Activated T-cell treated with anti-CD3 and anti-CD28 coated beads, Interleukin-2, amount 50 U/mL, for 48 hours (primary cell): Measurements from ENCODE around the gene BAZ2A.

Experiments
- DNase-seq, 2 experiments: peaks; one replicate each; pipeline ENCODE4 v3.0.0-alpha.2; 2020

BAZ2A gene

DNA sequence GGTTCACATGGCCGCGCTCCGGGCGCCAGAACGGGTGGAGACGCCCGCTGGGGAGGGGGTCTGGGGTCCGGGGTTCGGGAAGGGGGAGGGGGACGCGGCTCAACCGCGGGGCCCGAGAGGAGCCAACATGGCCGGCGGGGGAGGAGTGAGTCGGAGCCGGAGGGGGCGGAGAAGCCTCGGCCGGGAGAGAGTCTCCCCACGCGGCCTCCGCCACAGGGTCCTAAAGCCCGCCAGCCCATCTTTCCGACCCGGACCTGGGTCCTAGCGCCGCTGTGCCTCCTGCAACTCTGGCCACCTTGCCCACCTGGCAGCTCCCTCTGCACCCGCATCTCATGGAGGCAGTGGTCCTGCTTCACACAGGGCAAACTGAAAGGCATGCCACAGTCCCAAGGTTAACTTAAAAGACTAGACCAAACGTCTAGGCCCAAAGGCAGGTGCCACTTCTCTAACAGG, at the start of gene BAZ2A:
Gene BAZ2A (minus strand): TSS at position 147 of the 453 bp plus-strand sequence. CDS start 12,796 bp downstream, outside the sequence.
- peak; percentile 87 to 91 for DNase-seq

DNA sequence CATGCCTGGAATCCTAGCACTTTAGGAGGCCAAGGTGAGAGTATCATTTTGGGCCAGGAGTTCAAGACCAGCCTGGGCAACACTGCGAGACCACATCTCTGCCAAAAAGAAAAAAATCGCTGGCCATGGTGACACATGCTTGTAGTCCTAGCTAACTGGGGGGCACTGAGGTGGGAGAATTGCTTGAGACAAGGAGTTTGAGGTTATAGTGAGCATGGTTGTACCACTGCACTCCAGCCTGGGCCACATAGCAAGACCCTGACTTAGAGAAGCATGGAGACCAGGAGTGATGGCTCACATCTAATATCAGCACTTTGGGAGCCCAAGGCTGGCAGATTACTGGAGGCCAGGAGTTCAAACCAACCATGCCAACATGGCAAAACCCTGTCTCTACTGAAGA, 48.7 kb upstream of the BAZ2A start:
- no peak for DNase-seq

DNA sequence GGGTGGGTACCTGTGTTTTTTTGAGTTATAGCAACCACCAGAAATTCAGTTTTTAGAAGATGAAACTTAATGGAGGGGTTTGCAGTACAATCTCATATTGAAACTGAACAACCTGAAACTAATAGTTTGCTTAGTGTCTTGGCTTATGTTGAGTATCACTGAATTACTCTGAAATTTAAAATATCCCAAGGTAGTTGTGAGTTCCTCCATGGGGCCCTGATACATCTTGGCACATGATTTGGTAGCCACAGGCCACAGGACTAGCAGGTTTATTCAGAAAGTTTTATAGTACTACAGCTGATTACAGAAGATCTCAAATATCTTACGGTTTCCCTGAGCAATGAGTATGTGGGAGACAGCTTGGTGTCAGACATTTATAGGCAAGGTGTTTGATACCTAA, 47.6 kb upstream of the BAZ2A start:
- DNase-seq, result no peak

DNA sequence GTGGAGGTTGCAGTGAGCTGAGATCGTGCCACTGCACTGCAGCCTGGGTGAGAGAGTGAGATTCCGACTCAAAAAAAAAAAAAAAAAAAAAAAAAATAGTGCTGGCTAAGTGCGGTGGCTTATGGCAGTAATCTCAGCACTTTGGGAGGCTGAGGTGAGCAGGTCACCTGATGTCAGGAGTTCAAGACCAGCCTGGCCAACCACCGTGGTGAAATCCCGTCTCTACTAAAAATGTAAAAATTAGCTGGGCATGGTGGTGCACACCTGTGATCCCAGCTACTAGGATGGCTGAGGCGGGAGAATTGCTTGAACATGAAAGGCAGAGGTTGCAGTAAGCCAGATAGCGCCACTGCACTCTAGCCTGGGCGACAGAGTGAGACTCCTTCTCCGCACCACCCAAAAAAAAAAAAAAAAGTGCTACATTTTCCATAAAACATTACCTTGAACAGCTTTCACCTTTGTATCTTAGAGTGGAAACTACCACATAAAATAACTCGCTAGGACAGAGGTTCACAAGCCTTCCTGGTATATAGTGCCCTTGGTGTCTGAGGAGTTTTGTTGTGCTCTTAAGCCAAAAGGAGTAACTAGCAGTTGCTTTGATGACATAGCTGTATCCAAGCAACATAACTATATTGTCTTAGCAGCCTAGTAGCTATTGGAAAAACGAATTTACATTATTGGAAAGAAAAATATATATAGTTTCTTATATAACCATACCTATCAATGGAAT, 46.9 kb upstream of the BAZ2A start:
- DNase-seq, result peak in 1 of 2 experiments; percentile 17

DNA sequence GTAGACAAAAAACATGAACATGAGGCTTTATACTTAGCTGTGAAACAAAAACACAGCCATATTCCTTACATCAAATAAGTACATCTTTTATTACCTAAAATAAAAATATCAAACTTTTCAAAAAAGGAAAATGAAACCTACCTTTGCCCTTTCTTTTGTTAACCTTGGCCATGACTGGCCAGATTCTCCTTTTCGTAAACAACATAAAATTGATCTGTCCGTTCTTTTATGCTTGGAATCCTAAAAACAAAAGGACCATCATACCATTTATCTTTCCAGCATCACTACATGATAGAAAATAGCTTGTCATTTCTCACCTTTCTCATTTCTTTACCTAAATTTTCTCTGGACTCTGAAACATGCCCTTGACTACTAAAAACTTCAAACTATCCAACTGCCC, 41.5 kb upstream of the BAZ2A start:
- no peak for DNase-seq

DNA sequence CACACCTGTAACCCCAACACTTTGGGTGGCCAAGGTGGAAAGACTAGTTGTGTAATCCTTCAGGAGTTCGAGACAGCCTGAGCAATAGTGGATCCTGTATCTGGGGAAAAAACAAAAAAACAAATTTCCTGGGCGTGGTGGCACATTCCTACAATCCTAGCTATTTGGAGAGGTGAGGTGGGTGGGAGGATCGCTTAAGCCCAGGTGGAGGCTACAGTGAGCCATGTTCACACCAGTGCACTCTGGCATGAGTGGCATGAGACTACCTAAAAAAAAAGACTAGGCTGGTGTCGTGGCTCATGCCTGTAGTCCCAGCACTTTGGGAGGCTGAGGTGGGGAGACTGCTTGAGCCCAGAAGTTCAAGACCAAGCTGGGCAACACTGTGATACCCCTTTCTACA, 40.7 kb upstream of the BAZ2A start:
- no peak for DNase-seq

DNA sequence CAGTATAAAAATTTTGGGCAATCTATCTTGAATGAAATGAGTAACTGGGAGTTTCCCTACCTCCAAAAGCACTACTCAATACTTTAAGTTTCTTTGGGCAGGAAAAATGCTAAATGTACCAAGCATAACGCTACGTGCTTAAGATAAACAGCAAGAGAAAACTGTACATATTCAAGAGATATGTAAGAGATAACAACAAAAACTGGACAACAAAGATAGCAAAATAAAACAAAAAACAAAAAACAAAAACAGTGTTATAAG, 38.0 kb upstream of the BAZ2A start:
- no peak for DNase-seq

DNA sequence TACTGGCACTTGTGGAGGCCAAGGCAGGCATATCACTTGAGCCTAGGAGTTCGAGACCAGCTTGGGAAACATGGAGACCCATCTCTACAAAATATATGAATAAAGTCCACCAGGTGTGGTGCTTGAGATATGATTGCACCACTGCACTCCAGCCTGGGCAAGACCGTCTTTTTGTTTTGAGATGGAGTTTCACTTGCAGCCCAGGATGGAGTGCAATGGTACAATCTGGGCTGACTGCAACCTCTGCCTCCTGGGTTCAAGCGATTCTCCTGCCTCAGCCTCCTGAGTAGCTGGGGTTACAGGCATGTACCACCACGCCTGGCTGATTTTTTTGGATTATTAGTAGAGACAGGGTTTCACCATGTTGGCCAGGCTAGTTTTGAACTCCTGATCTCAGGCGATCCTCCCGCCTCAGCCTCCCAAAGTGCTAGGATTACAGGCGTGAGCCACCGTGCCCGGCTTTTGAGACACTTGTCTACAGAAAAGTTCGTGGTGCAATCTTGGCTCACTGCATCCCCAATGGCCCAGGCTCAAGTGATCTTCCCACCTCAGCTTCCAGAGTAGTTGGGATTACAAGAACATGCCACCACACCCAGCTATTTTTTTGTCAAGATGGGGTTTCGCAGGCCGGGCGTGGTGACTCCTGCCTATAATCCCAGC, 32.0 kb upstream of the BAZ2A start:
- peak in 1 of 2 experiments; percentile 20 for DNase-seq

DNA sequence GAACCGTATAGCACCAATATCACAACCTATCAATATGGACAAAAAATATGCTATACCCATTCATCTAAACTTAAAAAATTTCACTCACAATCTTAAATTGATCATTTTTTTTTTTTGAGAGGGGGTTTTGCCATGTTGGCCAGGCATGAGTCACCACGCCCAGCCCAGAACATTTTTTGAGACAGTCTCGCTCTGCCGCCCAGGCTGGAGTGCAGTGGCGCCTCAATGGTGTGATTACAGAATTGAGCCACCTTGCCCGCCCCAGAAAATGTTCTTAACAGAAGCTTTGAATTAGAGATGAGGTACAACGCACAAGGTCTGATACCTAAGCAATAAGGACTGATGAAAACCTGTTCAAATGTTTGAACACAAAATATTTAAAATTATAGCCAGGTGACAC, 31.4 kb upstream of the BAZ2A start:
- DNase-seq, result peak in 1 of 2 experiments; percentile 20

DNA sequence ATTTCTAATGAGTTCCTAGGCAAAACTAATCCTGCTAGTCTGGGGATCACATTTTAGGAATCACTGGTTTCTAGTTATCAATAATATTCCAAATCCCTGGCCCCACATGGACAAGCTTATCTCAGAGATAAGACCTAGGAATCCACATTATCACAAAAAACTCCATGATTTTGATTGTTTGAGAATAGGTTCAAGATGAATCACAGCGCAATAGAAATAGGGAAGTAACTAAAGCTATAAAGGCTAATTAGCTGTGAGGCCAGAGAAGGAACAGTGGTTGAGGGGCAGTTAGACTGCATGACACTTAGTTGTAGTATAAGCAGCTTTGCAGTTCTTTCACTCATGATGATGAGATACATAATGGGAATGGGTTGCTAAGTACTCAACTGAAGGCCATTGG, 28.8 kb upstream of the BAZ2A start:
- no peak for DNase-seq

DNA sequence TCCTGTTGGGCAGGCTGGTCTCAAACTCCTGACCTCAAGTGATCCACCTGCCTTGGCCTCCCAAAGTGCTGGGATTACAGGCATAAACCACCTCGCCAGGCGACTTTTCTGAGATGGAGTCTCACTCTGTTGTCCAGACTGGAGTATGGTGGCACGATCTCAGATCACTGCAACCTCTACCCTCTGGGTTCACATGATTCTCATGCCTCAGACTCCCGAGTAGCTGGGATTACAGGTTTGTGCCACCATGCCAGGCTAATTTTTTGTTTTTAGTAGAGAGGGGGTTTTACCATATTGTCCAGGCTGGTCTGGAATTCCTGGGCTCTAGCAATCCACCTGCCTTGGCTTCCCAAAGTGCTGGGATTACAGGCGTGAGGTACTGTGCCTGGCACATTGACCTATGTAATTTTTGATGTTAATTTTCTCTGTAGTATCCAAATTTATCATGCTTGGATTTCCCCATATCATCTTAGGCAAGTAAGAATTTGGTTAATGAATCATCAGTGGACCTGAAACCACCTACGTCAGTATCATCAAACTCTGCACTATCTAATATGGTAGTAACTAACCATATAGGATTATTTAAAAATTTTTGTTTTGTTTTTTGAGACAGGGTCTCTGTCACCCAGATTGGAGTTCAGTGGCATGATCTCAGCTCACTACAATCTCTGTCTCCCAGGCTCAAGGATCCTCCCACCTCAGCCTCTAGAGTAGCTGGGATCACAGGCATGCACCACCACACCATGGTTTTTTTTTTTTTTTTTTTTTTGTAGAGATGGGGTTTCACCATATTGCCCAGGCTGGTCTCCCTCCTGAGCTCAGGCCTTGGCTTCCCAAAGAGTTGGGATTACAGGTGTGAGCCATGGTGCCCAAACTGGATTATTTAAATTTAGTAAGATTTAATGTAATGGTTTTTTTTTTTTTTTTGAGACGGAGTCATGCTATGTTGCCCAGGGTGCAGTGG, 27.6 kb upstream of the BAZ2A start:
- DNase-seq, result peak; percentile 31 to 44

DNA sequence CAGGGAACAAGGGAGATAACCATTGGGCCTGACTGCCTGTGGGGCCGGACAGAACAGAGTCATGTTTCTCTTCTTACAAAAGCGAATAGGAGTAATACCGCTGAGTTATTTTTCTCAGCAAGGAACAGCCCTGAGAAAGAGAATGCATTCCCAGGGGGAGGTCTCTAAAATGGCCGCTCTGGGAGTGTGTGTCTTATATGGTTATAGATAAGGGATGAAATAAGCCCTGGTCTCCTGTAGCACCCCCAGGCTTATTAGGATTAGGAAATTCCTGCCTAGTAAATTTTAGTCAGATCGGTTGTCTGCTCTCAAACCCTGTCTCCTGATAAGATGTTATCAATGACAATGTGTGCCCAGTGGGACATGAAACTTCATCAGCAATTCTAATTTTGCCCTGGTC, 23.7 kb upstream of the BAZ2A start:
- peak in 1 of 2 experiments; percentile 18 for DNase-seq

DNA sequence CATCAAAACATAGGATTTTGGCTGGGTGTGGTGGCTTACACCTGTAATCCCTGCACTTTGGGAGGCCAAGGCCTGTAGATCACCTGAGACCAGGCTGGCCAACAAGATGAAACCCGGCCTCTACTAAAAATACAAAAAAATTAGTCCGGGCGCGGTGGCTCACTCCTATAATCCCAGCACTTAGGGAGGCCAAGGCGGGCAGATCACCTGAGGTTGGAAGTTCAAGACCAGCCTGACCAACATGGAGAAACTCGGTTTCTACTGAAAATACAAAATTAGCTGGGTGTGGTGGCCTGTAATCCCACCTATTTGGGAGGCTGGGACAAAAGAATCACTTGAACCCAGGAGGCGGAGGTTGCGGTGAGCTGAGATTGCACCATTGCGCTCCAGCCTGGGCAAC, 17.9 kb upstream of the BAZ2A start:
- peak in 1 of 2 experiments; percentile 4 for DNase-seq

DNA sequence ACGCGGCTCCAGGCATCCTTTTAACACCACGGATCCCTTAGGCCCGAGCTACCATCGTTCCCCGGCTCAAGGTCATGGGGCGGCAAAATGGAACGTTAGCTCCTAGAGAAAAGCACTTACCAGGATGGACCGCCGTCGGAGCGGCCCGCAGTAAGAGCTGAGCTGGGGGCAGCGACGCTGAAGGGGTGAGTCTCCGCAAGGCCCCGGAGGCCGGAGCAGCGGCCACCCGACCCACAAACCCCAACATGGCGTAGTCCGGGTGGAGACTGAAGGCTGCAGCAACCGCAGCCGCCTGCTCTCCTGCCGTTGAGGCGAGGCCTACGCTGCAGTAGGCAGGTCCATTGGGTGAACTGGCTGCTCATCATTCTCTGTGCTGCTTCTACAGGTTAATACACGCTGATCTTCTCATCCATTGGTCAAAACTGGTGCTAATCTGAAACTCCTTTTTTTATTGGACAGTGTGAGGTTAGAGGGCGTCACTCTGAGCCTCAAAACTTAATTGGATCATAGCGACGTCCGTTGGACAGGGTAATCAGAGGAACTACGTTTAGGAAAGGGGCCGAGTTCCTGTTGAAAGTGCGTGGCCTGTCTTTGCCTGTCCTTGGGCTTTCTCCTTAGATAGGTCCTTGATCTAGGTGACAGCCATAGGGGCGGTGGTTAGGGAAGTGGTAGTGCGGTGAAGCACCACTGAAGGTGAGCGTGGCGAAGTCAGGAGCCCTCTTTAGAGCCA, 15.8 kb upstream of the BAZ2A start, which contains the start of gene ATP5F1B:
Gene ATP5F1B (minus strand): TSS at position 268 of the 730 bp plus-strand sequence. CDS start 21 bp downstream, at position 247.
- DNase-seq, result peak; percentile 90 to 93

DNA sequence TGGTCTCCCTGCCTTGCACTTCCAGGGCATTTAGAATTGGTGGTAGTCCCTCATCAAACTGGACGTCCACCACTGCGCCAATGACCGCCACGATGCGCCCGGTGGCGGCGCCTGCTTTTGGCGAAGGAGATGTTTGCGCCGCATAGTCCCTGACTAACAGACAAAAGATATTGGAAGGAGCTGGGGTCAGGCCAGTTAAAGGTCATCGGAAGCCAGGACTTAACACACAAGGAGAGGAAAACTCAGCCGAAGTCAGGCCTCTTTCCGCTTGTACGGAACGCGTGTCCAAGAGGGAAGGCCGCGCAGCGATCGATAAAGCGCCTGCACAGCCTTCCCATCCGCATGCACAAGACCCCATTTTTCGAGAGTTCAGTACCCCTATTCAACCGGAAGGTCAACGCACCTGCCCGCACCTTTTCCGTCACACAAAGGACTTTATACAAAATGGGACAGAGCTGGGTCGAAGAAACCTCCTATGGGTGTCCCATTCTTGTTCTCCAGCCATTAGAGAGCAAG, 15.1 kb upstream of the BAZ2A start:
- DNase-seq, result peak; percentile 35 to 39

DNA sequence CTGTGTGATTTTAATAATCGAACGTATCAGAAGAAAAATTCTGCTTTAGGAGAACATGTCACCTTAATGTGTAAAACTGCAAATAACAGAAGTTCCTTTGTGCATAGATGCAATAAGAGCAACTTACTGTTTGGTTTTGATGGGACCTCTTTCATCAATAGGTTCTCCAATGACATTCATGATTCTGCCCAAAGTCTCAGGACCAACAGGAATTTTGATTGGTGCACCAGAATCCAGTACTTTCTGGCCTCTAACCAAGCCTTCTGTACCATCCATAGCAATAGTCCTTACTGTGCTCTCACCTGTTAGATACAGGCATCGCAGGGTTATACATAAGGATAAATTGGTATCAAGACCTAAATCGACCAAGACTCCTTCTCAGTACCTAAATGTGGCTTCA, 14.5 kb upstream of the BAZ2A start:
- DNase-seq, result no peak

DNA sequence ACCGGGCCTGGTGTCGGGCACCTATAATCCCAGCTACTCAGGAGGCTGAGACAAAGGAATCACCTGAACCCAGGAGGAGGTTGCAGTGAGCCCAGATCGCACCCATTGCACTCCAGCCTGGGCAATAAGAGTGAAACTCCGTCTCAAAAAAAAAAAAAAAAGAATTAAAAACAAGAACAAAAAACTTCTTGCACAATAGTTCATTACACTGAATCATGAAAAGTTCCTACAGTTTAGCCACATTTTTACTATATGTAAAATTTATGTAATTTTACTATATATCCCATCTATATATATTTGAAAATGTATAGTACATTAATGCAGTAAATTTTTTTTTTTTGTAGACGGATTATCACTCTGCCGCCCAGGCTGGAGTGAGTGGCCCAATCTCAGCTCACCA, 11.1 kb upstream of the BAZ2A start:
- no peak for DNase-seq

DNA sequence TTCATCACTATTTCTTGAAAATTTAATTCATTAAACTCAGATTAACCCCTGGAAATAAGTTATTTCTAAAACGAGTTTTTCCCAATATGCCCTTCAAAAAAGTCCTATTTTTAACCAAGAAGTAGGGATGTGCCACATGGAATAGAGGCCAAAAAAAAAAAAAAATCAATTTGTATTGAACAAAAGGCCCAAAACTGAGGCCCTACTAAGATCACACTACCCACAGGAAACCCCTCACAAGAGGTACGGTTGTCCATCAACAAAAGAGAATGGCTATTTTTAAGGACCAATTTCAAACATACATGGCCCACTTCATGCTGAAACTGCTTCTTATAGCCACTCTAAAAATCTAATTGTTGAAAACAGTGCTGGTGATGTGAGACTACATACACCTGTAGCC, 7.5 kb upstream of the BAZ2A start:
- DNase-seq, result no peak

DNA sequence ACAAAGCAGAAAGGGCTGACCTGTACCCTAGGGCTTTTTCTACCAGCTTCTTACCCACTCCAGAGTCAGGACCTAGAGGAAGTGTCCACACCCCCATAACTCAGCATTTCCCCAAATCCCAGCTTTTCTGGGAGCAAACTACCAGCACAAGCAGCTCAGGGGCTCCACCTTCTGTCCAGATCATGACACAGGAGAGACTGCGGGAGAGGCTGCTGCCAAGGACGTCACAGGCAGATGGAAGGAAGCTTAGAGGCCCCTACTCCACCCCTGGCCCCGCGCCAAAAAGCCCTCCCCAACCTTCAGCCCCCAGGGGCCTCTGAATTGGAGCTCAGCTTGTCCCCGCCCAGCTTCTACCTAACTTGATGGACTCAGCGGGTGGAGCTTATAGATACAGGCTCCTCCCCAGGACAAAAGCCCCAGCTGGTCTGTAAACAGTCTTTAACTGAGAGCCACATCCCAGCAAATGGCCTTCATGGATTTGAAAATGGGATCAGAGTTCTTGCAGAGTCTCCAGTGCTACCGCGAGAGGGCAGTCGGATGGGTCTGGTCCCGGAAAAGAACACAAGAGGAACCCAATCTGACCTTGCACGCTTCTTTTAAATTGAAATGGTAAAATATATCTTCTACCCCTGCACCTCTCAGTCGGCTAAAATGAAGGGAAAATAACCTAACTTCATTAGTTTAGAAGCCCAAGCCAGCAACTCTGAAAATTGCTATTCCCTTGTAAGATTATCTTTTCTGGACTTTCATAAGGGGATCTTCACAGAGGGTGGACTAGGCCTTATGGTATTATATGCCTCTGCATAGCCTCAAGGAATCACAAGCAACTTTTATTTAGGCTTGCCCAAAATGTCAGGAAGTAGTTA, 6.8 kb upstream of the BAZ2A start:
- DNase-seq, result peak; percentile 93

DNA sequence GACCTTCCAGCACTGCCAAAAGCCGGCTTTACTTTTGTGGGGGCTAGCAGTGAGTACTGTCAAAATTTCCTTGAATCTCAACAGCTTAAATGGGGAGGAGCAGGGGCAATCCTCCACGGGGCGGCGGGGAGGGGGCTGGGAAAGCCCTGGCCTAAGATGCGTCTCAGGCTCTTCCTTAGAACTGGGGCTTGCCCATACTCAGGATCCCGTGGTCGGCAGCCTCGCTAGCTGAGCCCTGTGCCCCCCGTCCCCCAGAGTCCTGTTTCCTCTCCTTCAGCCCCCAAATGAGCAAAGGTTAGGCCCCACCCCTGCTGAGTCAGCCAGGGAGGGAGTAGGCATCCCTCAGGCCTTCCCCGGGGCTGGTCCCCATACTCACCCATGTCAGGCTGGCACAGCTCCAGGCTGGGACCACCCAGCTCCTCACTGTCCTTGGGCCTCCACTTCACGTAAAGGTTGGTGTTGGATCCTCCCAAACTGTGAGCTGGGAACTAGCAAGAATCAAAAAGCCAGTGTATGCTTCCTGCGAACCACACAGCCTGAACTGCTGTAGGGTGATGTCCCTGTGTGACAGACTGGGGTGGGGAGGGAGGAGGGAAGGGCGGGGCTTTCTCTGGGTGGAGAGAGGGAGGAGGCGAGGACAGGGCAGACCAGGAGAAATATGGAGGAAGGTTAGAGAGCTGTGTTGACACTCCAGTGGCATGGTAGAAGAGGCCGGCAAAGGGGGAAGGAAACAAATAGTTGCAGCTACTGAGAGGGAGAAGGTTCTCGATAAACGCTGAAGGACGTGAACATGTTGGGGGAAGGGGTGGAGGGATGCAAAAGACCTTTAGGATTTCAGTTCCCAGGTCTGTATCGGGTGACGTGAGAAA, 5.9 kb upstream of the BAZ2A start:
- peak; percentile 91 to 92 for DNase-seq
